Lung (tissue), 12 donors: ENCODE data around the gene RACGAP1. TPM values are rescaled to one million over a fixed set of nuclear protein-coding genes. Genes with fewer than 3 reads are reported as not detected.

ENCODE experiments used
- ATAC-seq: fragments of 200-7000 bp; cut with Tn5 transposase; one replicate; pipeline ENCODE4 v1.9.1; 2020; ENCODE audit warnings: moderate number of reproducible peaks; ENCODE audit not compliant: insufficient read depth, low FRiP score
- DNase-seq, 3 donors: peaks; one replicate each; pipeline ENCODE4 v3.0.0-alpha.2; 2013 to 2017
- H3K27ac ChIP-seq, 2 donors: one replicate each; pipeline ENCODE4 v1.5.1; 2013; ENCODE audit warnings: mild to moderate bottlenecking in 2 of 2, moderate library complexity in 2 of 2, control low read depth in 1 of 2, inconsistent platforms in 1 of 2, low read depth in 1 of 2, low read length in 1 of 2
- H3K27me3 ChIP-seq, 3 donors: one replicate each; pipeline ENCODE4 v1.5.1; 2013; ENCODE audit warnings: low read length in 2 of 3; ENCODE audit not compliant: control insufficient read depth in 3 of 3, insufficient read depth in 3 of 3
- H3K36me3 ChIP-seq, 4 donors: one replicate each; pipeline ENCODE4 v1.5.1; 2013; ENCODE audit warnings: low read length in 4 of 4, mild to moderate bottlenecking in 1 of 4, moderate library complexity in 1 of 4; ENCODE audit not compliant: control insufficient read depth in 4 of 4, insufficient read depth in 4 of 4
- H3K4me1 ChIP-seq, 5 donors: one replicate each; pipeline ENCODE4 v1.5.1; 2013; ENCODE audit warnings: low read length in 5 of 5, mild to moderate bottlenecking in 2 of 5, moderate library complexity in 1 of 5; ENCODE audit not compliant: control insufficient read depth in 5 of 5, insufficient read depth in 5 of 5
- H3K4me3 ChIP-seq: one replicate; pipeline ENCODE4 v1.5.1; 2013; ENCODE audit warnings: mild to moderate bottlenecking, control low read depth, moderate library complexity
- H3K9ac ChIP-seq, 2 donors: one replicate each; pipeline ENCODE4 v1.5.1; 2013; ENCODE audit warnings: low read length in 2 of 2, control low read depth in 1 of 2; ENCODE audit not compliant: insufficient read depth in 1 of 2
- H3K9me3 ChIP-seq, 4 donors: one replicate each; pipeline ENCODE4 v1.5.1; 2013; ENCODE audit warnings: low read length in 3 of 4, mild to moderate bottlenecking in 1 of 4, moderate library complexity in 1 of 4; ENCODE audit not compliant: control insufficient read depth in 4 of 4, insufficient read depth in 3 of 4
- CTCF ChIP-seq: IDR thresholded peaks from 2 replicates; pipeline ENCODE4 v1.5.1; 2012; ENCODE audit warnings: mild to moderate bottlenecking; ENCODE audit errors: control extremely low read depth, extremely low read depth
- WGBS, 2 donors: extraction: QIAGEN DNeasy Blood & Tissue Kit; methylation state at CpG; one replicate each; pipeline ENCODE4 v1.1.7; 2013; 5-methylcytosine and 5-hydroxymethylcytosine counted together
- polyA plus RNA-seq, 2 donors: library from polyadenylated mRNA; stranded (reverse); fragments of 200-250 nt; gene quantifications; one replicate each; pipeline ENCODE4 v1.2.1, GENCODE V29; 2013
- total RNA-seq, 2 donors: library from RNA; depleted of rRNA in 1 of 2; stranded (reverse); fragments of >200 nt in 1 of 2; gene quantifications; one replicate each; pipeline ENCODE4 v1.2.1, GENCODE V29; 2014 to 2021
- donor health status: control.
- donor health status: control.
- donor health status: Bipolar disorder and iron deficiency.
- donor health status: healthy.
- donor health status: DM: yes; HTN: yes; CAD: no.

Gene RACGAP1
- total and polyA plus RNA-seq, 4 donors: 3.8 to 26.8 (median 10.2) TPM

- no peak overlapping the region for H3K9ac ChIP-seq
- H3K27ac ChIP-seq: no peak overlapping the region
- H3K4me1 ChIP-seq: peaks cover 0 to 25% (median 7%) of the 10 kb centered on the region in 5 donors
- no peak for ATAC-seq
- no peak for DNase-seq
- no peak overlapping the region for H3K4me3 ChIP-seq
- H3K27me3 ChIP-seq: peaks cover 0 to 12% (median 6%) of the 10 kb centered on the region in 3 donors
- no peaks in the 10 kb centered on the region for H3K36me3 ChIP-seq
- no peaks in the 10 kb centered on the region for H3K9me3 ChIP-seq
- TF ChIP-seq CTCF: no peak
Observed at GRCh38 chr12:50052544-50052943, 27.2 kb upstream of the RACGAP1 start.

GRCh38 chr12:50051101-50051806, 26.0 kb upstream of the RACGAP1 start:
- 56 to 63% methylated on average over 14 of the region's 14 CpGs for WGBS, 2 donors

GRCh38 chr12:50050410-50051098, 25.3 kb upstream of the RACGAP1 start:
- ATAC-seq: peak; percentile 82
- DNase-seq: peak; percentile 89 to 96 (median 93)
- H3K36me3 ChIP-seq: no peaks in the 10 kb centered on the region
- no peak for TF ChIP-seq CTCF
- H3K9ac ChIP-seq: no peak overlapping the region
- H3K27ac ChIP-seq: no peak overlapping the region
- no peak overlapping the region for H3K4me3 ChIP-seq
- 4 to 6% methylated on average over 30 to 37 of the region's 37 CpGs for WGBS, 2 donors
- peaks cover 0 to 15% (median 7%) of the 10 kb centered on the region in 5 donors for H3K4me1 ChIP-seq
- no peaks in the 10 kb centered on the region for H3K9me3 ChIP-seq
- peaks cover 0 to 2% (median 0%) of the 10 kb centered on the region in 3 donors for H3K27me3 ChIP-seq

More at GRCh38 chr12:50051101-50051806, 26.0 kb upstream of the RACGAP1 start:
- Histone ChIP-seq H3K4me1 (peaks cover 0 to 16% (median 7%) of the 10 kb centered on the region in 5 donors), H3K4me3 (no peak overlapping the region), H3K36me3 (no peaks in the 10 kb centered on the region), H3K27ac (no peak overlapping the region), H3K27me3 (peaks cover 0 to 3% (median 2%) of the 10 kb centered on the region in 3 donors), H3K9me3 (no peaks in the 10 kb centered on the region), H3K9ac (no peak overlapping the region)
- DNase-seq (no peak), ATAC-seq (no peak)
- TF ChIP-seq CTCF: no peak
